Spleen (tissue), 7 donors: ENCODE measurements around the gene BTBD7.

Experiments used
- CTCF ChIP-seq, 11 experiments: fragments of 200-600 bp in 7 of 11; fragments of 450-650 bp in 4 of 11; sonication (generic) in 4 of 11; IDR thresholded peaks in 8 of 11; conservative IDR thresholded peaks in 3 of 11; 1 replicate in 7 of 11; 2 replicates in 4 of 11; pipeline versions ENCODE4 v1.4.0 to v1.8.0; 2016 to 2021; ENCODE audit warnings: antibody characterized with exemption in 11 of 11, inconsistent platforms in 4 of 11, mild to moderate bottlenecking in 1 of 11
- POLR2A ChIP-seq, 3 donors: fragments of 450-650 bp; IDR thresholded peaks; one replicate each; pipeline ENCODE4 v1.5.1; 2017; ENCODE audit warnings: antibody characterized with exemption in 3 of 3, mild to moderate bottlenecking in 1 of 3
- POLR2AphosphoS5 ChIP-seq, 3 donors: sonication (generic); formaldehyde crosslinking; IDR thresholded peaks; one replicate each; pipeline ENCODE4 v1.5.1; 2017; ENCODE audit warnings: antibody characterized with exemption in 3 of 3
- donor health status: DM: no; HTN: no; CAD: no; lungs with moderate emphysema.
- donor health status: DM: no; HTN: no; CAD: no.
- donor health status: DM: no; HTN: no; CAD: no.

- no peak for TF ChIP-seq POLR2A (IDR thresholded peaks at IDR 0.05)
- peak in 5 of 11 experiments; percentile 33 to 55 (median 42) for TF ChIP-seq CTCF (IDR thresholded peaks at IDR 0.05 in 8 of 11, conservative IDR thresholded peaks at IDR 0.05 in 3 of 11)
- peak; percentile 85 to 87 (median 86) for TF ChIP-seq POLR2AphosphoS5 (IDR thresholded peaks at IDR 0.05)
These were observed at the start of gene BTBD7 for GRCh38 chr14:93332853-93333630.
